DLD1 (cell line): ENCODE data around the gene GPATCH3.
"Not testable (repeated sequence)": the region's sequence is repeated elsewhere in the genome, so short reads cannot be mapped to it uniquely, and the experiment has no call there.

Experiments
- in situ Hi-C: cut with HindIII; loops from 2 replicates; pipeline ENCODE4 v1.10.0; 2017; ENCODE audit warnings: low sequenced_read_pairs

GPATCH3 gene

GRCh38 chr1:26848941-26849774, 51.1 kb downstream of the GPATCH3 start:
- in situ Hi-C loops: no loop called here

GRCh38 chr1:26848499-26848898, 51.8 kb downstream of the GPATCH3 start:
- in situ Hi-C loops: no loop called here

DNA sequence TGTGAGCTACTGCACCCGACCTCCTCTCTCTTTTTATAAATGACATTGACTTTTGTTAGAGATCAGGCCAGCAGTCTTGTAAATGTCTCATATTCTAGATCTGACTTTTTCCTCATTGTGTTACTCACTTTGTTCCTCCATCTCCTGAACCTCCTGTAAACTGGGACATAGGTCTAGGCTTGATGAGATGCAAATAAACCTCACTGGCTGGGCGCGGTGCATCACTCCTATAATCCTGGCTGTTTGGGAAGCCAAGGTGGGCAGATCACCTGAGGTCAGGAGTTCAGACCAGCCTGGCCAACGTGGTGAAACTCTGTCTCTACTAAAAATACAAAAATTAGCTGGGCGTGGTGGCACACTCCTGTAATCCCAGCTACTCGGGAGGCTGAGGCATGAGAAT, 52.4 kb downstream of the GPATCH3 start:
- in situ Hi-C loops: not testable (repeated sequence)

DNA sequence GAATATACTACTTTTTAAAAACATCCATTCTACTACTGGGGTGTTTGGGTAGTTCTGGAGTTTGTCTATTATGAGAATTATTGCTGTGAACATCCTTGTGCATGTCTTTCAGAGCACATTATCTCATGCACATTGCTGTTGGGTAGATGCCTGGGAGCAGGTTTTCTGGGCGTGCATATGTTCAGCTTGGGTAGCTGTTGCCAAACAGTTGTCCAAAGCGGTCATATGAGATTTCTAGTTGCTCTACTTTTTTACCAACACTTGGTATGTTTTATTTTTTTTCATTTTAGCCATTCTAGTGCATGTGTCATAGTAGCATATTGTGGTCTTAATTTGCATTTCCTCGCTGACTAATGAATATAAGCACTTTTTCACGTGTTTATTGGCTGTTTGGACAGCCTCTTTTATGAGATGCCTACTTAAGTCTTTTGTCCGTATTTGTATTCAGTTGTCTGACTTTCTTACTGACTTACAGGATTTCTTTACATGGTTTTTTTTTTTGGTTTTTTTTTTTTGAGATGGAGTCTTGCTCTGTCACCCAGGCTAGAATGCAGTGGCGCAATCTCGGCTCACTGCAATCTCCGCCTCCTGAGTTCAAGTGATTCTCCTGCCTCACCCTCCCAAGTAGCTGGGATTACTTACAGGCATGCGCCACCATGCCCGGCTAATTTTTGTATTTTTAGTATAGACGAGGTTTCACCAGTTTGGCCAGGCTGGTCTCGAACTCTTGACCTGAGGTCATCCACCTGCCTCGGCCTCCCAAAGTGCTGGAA, 55.7 kb downstream of the GPATCH3 start:
- in situ Hi-C loops: no loop called here
